ENCODE data around the gene G6PC3.
A peak's percentile ranks its signal among the peaks of the same experiment; 100 is the strongest.

G6PC3 gene

GRCh38 chr17:44063704-44064639 lies 6.6 kb upstream of the G6PC3 start:
- H3K36me3 ChIP-seq (ENCODE audit: insufficient read depth, low read length) = peaks cover 22% of the 10 kb centered on the region
- H3K9me3 ChIP-seq (ENCODE audit: low read length) = no peaks in the 10 kb centered on the region
- no peak overlapping the region for H3K4me3 ChIP-seq (ENCODE audit: low read depth in 1 of 2, low read length in 2 of 2)
- H3K27ac ChIP-seq (ENCODE audit: low read depth, low read length) = no peak overlapping the region
- H3K4me1 ChIP-seq (ENCODE audit: insufficient read depth, low read length) = peaks cover 13% of the 10 kb centered on the region
- H3K27me3 ChIP-seq (ENCODE audit: control insufficient read depth in 1 of 2, insufficient read depth in 2 of 2, low read length in 2 of 2) = no peaks in the 10 kb centered on the region
- no peak overlapping the region for H3K9ac ChIP-seq (ENCODE audit: low read length)

GRCh38 chr17:44065668-44066203 lies 4.8 kb upstream of the G6PC3 start:
- Histone ChIP-seq H3K9me3 (ENCODE audit: low read length) (no peaks in the 10 kb centered on the region), H3K27me3 (ENCODE audit: control insufficient read depth in 1 of 2, insufficient read depth in 2 of 2, low read length in 2 of 2) (no peaks in the 10 kb centered on the region), H3K9ac (ENCODE audit: low read length) (peak overlapping the region; percentile 96), H3K36me3 (ENCODE audit: insufficient read depth, low read length) (peaks cover 14% of the 10 kb centered on the region), H3K4me3 (ENCODE audit: low read depth in 1 of 2, low read length in 2 of 2) (peak overlapping the region; percentile 77 to 93), H3K4me1 (ENCODE audit: insufficient read depth, low read length) (peaks cover 18% of the 10 kb centered on the region), H3K27ac (ENCODE audit: low read depth, low read length) (peak overlapping the region; percentile 94)

- peak within 1 kb of the TSS; percentile 96 for H3K9ac ChIP-seq (ENCODE audit: low read length)
- no peaks in the 10 kb centered on the region for H3K27me3 ChIP-seq (ENCODE audit: control insufficient read depth in 1 of 2, insufficient read depth in 2 of 2, low read length in 2 of 2)
- peaks cover 23% of the 10 kb centered on the region for H3K4me1 ChIP-seq (ENCODE audit: insufficient read depth, low read length)
- H3K4me3 ChIP-seq (ENCODE audit: low read depth in 1 of 2, low read length in 2 of 2) = peak within 1 kb of the TSS; percentile 77 to 93
- H3K9me3 ChIP-seq (ENCODE audit: low read length) = no peaks in the 10 kb centered on the region
- H3K27ac ChIP-seq (ENCODE audit: low read depth, low read length) = peak within 1 kb of the TSS; percentile 94
- H3K36me3 ChIP-seq (ENCODE audit: insufficient read depth, low read length) = peaks cover 13% of the 10 kb centered on the region
Measured at GRCh38 chr17:44066204-44066930, 4.2 kb upstream of the G6PC3 start, which contains the start of gene LSM12. Gene LSM12, minus strand, starts transcription at chr17:44066671. Its CDS starts 84 bp downstream, at chr17:44066587.

- H3K36me3 ChIP-seq (ENCODE audit: insufficient read depth, low read length) = peaks cover 8% of the 10 kb centered on the region
Measured at GRCh38 chr17:44067545-44067940, 3.0 kb upstream of the G6PC3 start.

GRCh38 chr17:44069974-44070454 lies 521 bp upstream of the G6PC3 start:
- peak overlapping the region; percentile 76 for H3K27ac ChIP-seq (ENCODE audit: low read depth, low read length)
- H3K4me3 ChIP-seq (ENCODE audit: low read depth in 1 of 2, low read length in 2 of 2) = peak overlapping the region; percentile 44 to 87
- no peaks in the 10 kb centered on the region for H3K27me3 ChIP-seq (ENCODE audit: control insufficient read depth in 1 of 2, insufficient read depth in 2 of 2, low read length in 2 of 2)
- H3K36me3 ChIP-seq (ENCODE audit: insufficient read depth, low read length) = peaks cover 12% of the 10 kb centered on the region
- no peaks in the 10 kb centered on the region for H3K9me3 ChIP-seq (ENCODE audit: low read length)
- peaks cover 34% of the 10 kb centered on the region for H3K4me1 ChIP-seq (ENCODE audit: insufficient read depth, low read length)
- H3K9ac ChIP-seq (ENCODE audit: low read length) = peak overlapping the region; percentile 59

More at GRCh38 chr17:44067545-44067940, 3.0 kb upstream of the G6PC3 start:
- Histone ChIP-seq H3K9me3 (ENCODE audit: low read length) (no peaks in the 10 kb centered on the region), H3K4me1 (ENCODE audit: insufficient read depth, low read length) (peaks cover 34% of the 10 kb centered on the region), H3K27me3 (ENCODE audit: control insufficient read depth in 1 of 2, insufficient read depth in 2 of 2, low read length in 2 of 2) (no peaks in the 10 kb centered on the region), H3K27ac (ENCODE audit: low read depth, low read length) (peak overlapping the region; percentile 24), H3K4me3 (ENCODE audit: low read depth in 1 of 2, low read length in 2 of 2) (no peak overlapping the region), H3K9ac (ENCODE audit: low read length) (no peak overlapping the region)

- peaks cover 26% of the 10 kb centered on the region for H3K4me1 ChIP-seq (ENCODE audit: insufficient read depth, low read length)
- H3K27ac ChIP-seq (ENCODE audit: low read depth, low read length) = peak overlapping the region; percentile 76
- peaks cover 23% of the 10 kb centered on the region for H3K36me3 ChIP-seq (ENCODE audit: insufficient read depth, low read length)
- peak overlapping the region; percentile 75 to 87 for H3K4me3 ChIP-seq (ENCODE audit: low read depth in 1 of 2, low read length in 2 of 2)
- H3K9ac ChIP-seq (ENCODE audit: low read length) = peak overlapping the region; percentile 19
- H3K9me3 ChIP-seq (ENCODE audit: low read length) = no peaks in the 10 kb centered on the region
- no peaks in the 10 kb centered on the region for H3K27me3 ChIP-seq (ENCODE audit: control insufficient read depth in 1 of 2, insufficient read depth in 2 of 2, low read length in 2 of 2)
Measured at GRCh38 chr17:44071198-44071520, 624 bp downstream of the G6PC3 start.

- Histone ChIP-seq H3K9ac (ENCODE audit: low read length) (no peak overlapping the region), H3K4me3 (ENCODE audit: low read depth in 1 of 2, low read length in 2 of 2) (peak overlapping the region; percentile 75 to 87), H3K27ac (ENCODE audit: low read depth, low read length) (no peak overlapping the region), H3K9me3 (ENCODE audit: low read length) (no peaks in the 10 kb centered on the region), H3K4me1 (ENCODE audit: insufficient read depth, low read length) (peaks cover 25% of the 10 kb centered on the region), H3K27me3 (ENCODE audit: control insufficient read depth in 1 of 2, insufficient read depth in 2 of 2, low read length in 2 of 2) (no peaks in the 10 kb centered on the region), H3K36me3 (ENCODE audit: insufficient read depth, low read length) (peaks cover 29% of the 10 kb centered on the region)
Measured at GRCh38 chr17:44071772-44072171, 1.2 kb downstream of the G6PC3 start.

- Histone ChIP-seq H3K9me3 (ENCODE audit: low read length) (no peaks in the 10 kb centered on the region), H3K27me3 (ENCODE audit: control insufficient read depth in 1 of 2, insufficient read depth in 2 of 2, low read length in 2 of 2) (no peaks in the 10 kb centered on the region), H3K9ac (ENCODE audit: low read length) (no peak overlapping the region), H3K27ac (ENCODE audit: low read depth, low read length) (no peak overlapping the region), H3K4me1 (ENCODE audit: insufficient read depth, low read length) (peaks cover 20% of the 10 kb centered on the region), H3K36me3 (ENCODE audit: insufficient read depth, low read length) (peaks cover 55% of the 10 kb centered on the region), H3K4me3 (ENCODE audit: low read depth in 1 of 2, low read length in 2 of 2) (no peak overlapping the region)
Measured at GRCh38 chr17:44074231-44074910, 3.8 kb downstream of the G6PC3 start.

- Histone ChIP-seq H3K36me3 (ENCODE audit: insufficient read depth, low read length) (peaks cover 59% of the 10 kb centered on the region), H3K4me3 (ENCODE audit: low read depth in 1 of 2, low read length in 2 of 2) (no peak overlapping the region), H3K9me3 (ENCODE audit: low read length) (no peaks in the 10 kb centered on the region), H3K27ac (ENCODE audit: low read depth, low read length) (no peak overlapping the region), H3K4me1 (ENCODE audit: insufficient read depth, low read length) (peaks cover 20% of the 10 kb centered on the region), H3K27me3 (ENCODE audit: control insufficient read depth in 1 of 2, insufficient read depth in 2 of 2, low read length in 2 of 2) (no peaks in the 10 kb centered on the region), H3K9ac (ENCODE audit: low read length) (no peak overlapping the region)
Measured at GRCh38 chr17:44074911-44075285, 4.4 kb downstream of the G6PC3 start.

- Histone ChIP-seq H3K4me1 (ENCODE audit: insufficient read depth, low read length) (peaks cover 16% of the 10 kb centered on the region), H3K36me3 (ENCODE audit: insufficient read depth, low read length) (peaks cover 67% of the 10 kb centered on the region), H3K9ac (ENCODE audit: low read length) (no peak overlapping the region), H3K9me3 (ENCODE audit: low read length) (no peaks in the 10 kb centered on the region), H3K27me3 (ENCODE audit: control insufficient read depth in 1 of 2, insufficient read depth in 2 of 2, low read length in 2 of 2) (no peaks in the 10 kb centered on the region), H3K4me3 (ENCODE audit: low read depth in 1 of 2, low read length in 2 of 2) (no peak overlapping the region), H3K27ac (ENCODE audit: low read depth, low read length) (no peak overlapping the region)
Measured at GRCh38 chr17:44075598-44076293, 5.2 kb downstream of the G6PC3 start.
